ENCODE data around the gene PLXNB2.

PLXNB2 gene

GRCh38 chr22:50296658-50297490 is 10.6 kb downstream of the PLXNB2 start:
- DNase-seq (ENCODE audit: low spot score): no peak

GRCh38 chr22:50294319-50294656 is 13.2 kb downstream of the PLXNB2 start:
- DNase-seq (ENCODE audit: low spot score): no peak

GRCh38 chr22:50293441-50294318 is 13.8 kb downstream of the PLXNB2 start:
- no peak for DNase-seq (ENCODE audit: low spot score)

- no peak for DNase-seq (ENCODE audit: low spot score)
Measured at GRCh38 chr22:50292643-50293440, 14.6 kb downstream of the PLXNB2 start.

- no peak for DNase-seq (ENCODE audit: low spot score)
Measured at GRCh38 chr22:50289942-50290630, 17.4 kb downstream of the PLXNB2 start.

- DNase-seq (ENCODE audit: low spot score): no peak
Measured at GRCh38 chr22:50289151-50289941, 18.1 kb downstream of the PLXNB2 start.

- no peak for DNase-seq (ENCODE audit: low spot score)
Measured at GRCh38 chr22:50287731-50288130, 19.7 kb downstream of the PLXNB2 start.

- no peak for DNase-seq (ENCODE audit: low spot score)
Measured at GRCh38 chr22:50286701-50287318, 20.6 kb downstream of the PLXNB2 start.

GRCh38 chr22:50286275-50286674 is 21.2 kb downstream of the PLXNB2 start:
- DNase-seq (ENCODE audit: low spot score): no peak

GRCh38 chr22:50285568-50286229 is 21.7 kb downstream of the PLXNB2 start:
- DNase-seq (ENCODE audit: low spot score): no peak

- no peak for DNase-seq (ENCODE audit: low spot score)
Measured at GRCh38 chr22:50284479-50284878, 23.0 kb downstream of the PLXNB2 start.

GRCh38 chr22:50283821-50284220 is 23.6 kb downstream of the PLXNB2 start:
- no peak for DNase-seq (ENCODE audit: low spot score)

GRCh38 chr22:50282361-50283155 is 24.9 kb downstream of the PLXNB2 start:
- no peak for DNase-seq (ENCODE audit: low spot score)

GRCh38 chr22:50281957-50282356 is 25.5 kb downstream of the PLXNB2 start:
- no peak for DNase-seq (ENCODE audit: low spot score)

- no peak for DNase-seq (ENCODE audit: low spot score)
Measured at GRCh38 chr22:50281384-50281760, 26.1 kb downstream of the PLXNB2 start.

- DNase-seq (ENCODE audit: low spot score): peak; percentile 57
Measured at GRCh38 chr22:50280708-50281383, 26.6 kb downstream of the PLXNB2 start.

GRCh38 chr22:50280022-50280707 is 27.3 kb downstream of the PLXNB2 start:
- DNase-seq (ENCODE audit: low spot score): no peak
